ENCODE data around the gene PLCD3.

PLCD3 gene

GRCh38 chr17:45067637-45068036 lies 64.7 kb downstream of the PLCD3 start:
- no peak for DNase-seq

GRCh38 chr17:45063198-45063597 lies 69.1 kb downstream of the PLCD3 start:
- DNase-seq = peak; percentile 80

GRCh38 chr17:45061606-45062205 lies 70.6 kb downstream of the PLCD3 start:
- no peak for DNase-seq

- DNase-seq = peak; percentile 99
Measured at GRCh38 chr17:45060797-45061605, 71.3 kb downstream of the PLCD3 start, which contains the start of gene NMT1. Gene NMT1, plus strand, starts transcription at chr17:45061317. Its CDS starts 13 bp downstream, at chr17:45061330.

- DNase-seq = no peak
Measured at GRCh38 chr17:45060382-45060796, 71.9 kb downstream of the PLCD3 start.

Data from suppressor macrophage treated with lipopolysaccharide for 4 hours (primary cell).